Endodermal cell (in vitro differentiated cells): ENCODE results near the gene SLC49A4. TPM values are rescaled to one million over a fixed set of nuclear protein-coding genes. Genes with fewer than 3 reads are reported as not detected.

ENCODE experiments used
- DNase-seq: peaks from one replicate; pipeline ENCODE4 v3.0.0-alpha.2; 2017
- H3K27ac ChIP-seq: 2 replicates; pipeline ENCODE4 v1.5.1; 2013; ENCODE audit warnings: mild to moderate bottlenecking, low read depth, low read length, moderate library complexity
- H3K27me3 ChIP-seq: 2 replicates; pipeline ENCODE4 v1.6.1; 2013; ENCODE audit warnings: mild to moderate bottlenecking, low read length, moderate library complexity; ENCODE audit not compliant: insufficient read depth, control insufficient read depth, poor library complexity, severe bottlenecking
- H3K36me3 ChIP-seq: 2 replicates; pipeline ENCODE4 v1.7.0; 2013; ENCODE audit warnings: mild to moderate bottlenecking, low read length, moderate library complexity; ENCODE audit not compliant: control insufficient read depth, insufficient read depth
- H3K4me1 ChIP-seq: one replicate; pipeline ENCODE4 v1.7.0; 2013; ENCODE audit warnings: low read length; ENCODE audit not compliant: control insufficient read depth, insufficient read depth
- H3K4me3 ChIP-seq: 2 replicates; pipeline ENCODE4 v1.5.1; 2013; ENCODE audit warnings: mild to moderate bottlenecking, low read length, moderate library complexity
- H3K9ac ChIP-seq: 2 replicates; pipeline ENCODE4 v1.6.1; 2013; ENCODE audit warnings: mild to moderate bottlenecking, low read length, moderate library complexity; ENCODE audit not compliant: poor library complexity, severe bottlenecking; ENCODE audit errors: extremely low read depth
- H3K9me3 ChIP-seq: 2 replicates; pipeline ENCODE4 v1.6.1; 2013; ENCODE audit warnings: mild to moderate bottlenecking, low read length, moderate library complexity; ENCODE audit not compliant: control insufficient read depth
- H3K27ac Mint-ChIP-seq: 2 replicates; pipeline ENCODE4 v1.8.0; 2020; ENCODE audit warnings: mixed read lengths
- H3K27me3 Mint-ChIP-seq: 2 replicates; pipeline ENCODE4 v1.8.0; 2021; ENCODE audit warnings: mild to moderate bottlenecking, mixed read lengths; ENCODE audit not compliant: insufficient read depth
- H3K36me3 Mint-ChIP-seq: 2 replicates; pipeline ENCODE4 v1.8.0; 2020; ENCODE audit warnings: low read depth, mixed read lengths
- H3K4me1 Mint-ChIP-seq: 2 replicates; pipeline ENCODE4 v1.8.0; 2020; ENCODE audit warnings: mixed read lengths
- H3K4me3 Mint-ChIP-seq: 2 replicates; pipeline ENCODE4 v1.8.0; 2020; ENCODE audit warnings: mild to moderate bottlenecking, moderate library complexity, mixed read lengths
- H3K9me3 Mint-ChIP-seq: 2 replicates; pipeline ENCODE4 v1.8.0; 2020; ENCODE audit warnings: mild to moderate bottlenecking, mixed read lengths
- WGBS, 2 experiments: methylation state at CpG; one replicate each; pipeline versions ENCODE4 v1.1.5 to v1.1.7; 2013; ENCODE audit warnings: missing lambda C conversion rate in 2 of 2, mixed read lengths in 1 of 2; ENCODE audit not compliant: insufficient coverage in 1 of 2, insufficient read length in 1 of 2; 5-methylcytosine and 5-hydroxymethylcytosine counted together
- total RNA-seq, 2 donors: library from RNA; stranded (reverse); fragmentation: NEBNext Ultra II Directional in 1 of 2; extraction: Animal tissue kit (Norgen Biotek cat#: 25700) in 1 of 2; gene quantifications; 2 replicates in 1 of 2; 3 replicates in 1 of 2; pipeline ENCODE4 v1.2.1, GENCODE V29; 2021
- TF ChIP-seq, protein P1 (sequence below): fragments of 200-600 bp; sonication (generic); conservative IDR thresholded peaks from 2 replicates; pipeline ENCODE4 v1.5.0; 2021; ENCODE audit warnings: antibody characterized with exemption, mild to moderate bottlenecking

Gene SLC49A4
- total RNA-seq, 2 donors from 2014 or later: 12.2 to 14.9 TPM

DNA sequence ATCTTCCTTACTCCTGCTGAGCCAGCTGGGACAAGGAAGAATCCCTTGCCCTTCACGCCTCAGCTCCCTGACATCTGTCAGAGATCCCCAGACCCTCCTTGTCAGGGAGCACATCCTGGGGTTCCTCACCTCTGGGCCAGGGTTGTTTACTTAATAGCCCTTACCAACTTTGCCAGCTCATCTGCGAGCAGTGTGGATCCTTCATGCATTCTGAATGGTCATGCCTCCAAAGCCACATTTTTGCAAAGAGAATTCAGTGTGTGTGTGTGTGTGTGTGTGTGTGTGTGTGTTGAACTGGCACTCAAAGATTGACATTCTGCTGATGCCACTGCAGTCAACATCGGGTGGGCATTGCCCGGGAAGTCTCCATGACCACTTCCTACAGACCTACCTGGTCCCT lies 112.6 kb downstream of the SLC49A4 start:
- H3K4me1 ChIP-seq: no peaks in the 10 kb centered on the region
- H3K9me3 ChIP-seq: no peaks in the 10 kb centered on the region
- H3K4me3 Mint-ChIP-seq: no peak overlapping the region
- WGBS, 2 experiments: 94 to 95% methylated on average over 4 of the region's 4 CpGs
- H3K27ac ChIP-seq: no peak overlapping the region
- H3K27ac Mint-ChIP-seq: no peak overlapping the region
- H3K36me3 Mint-ChIP-seq: peaks cover 34% of the 10 kb centered on the region
- no peaks in the 10 kb centered on the region for H3K9me3 Mint-ChIP-seq
- TF ChIP-seq, protein P1, sequence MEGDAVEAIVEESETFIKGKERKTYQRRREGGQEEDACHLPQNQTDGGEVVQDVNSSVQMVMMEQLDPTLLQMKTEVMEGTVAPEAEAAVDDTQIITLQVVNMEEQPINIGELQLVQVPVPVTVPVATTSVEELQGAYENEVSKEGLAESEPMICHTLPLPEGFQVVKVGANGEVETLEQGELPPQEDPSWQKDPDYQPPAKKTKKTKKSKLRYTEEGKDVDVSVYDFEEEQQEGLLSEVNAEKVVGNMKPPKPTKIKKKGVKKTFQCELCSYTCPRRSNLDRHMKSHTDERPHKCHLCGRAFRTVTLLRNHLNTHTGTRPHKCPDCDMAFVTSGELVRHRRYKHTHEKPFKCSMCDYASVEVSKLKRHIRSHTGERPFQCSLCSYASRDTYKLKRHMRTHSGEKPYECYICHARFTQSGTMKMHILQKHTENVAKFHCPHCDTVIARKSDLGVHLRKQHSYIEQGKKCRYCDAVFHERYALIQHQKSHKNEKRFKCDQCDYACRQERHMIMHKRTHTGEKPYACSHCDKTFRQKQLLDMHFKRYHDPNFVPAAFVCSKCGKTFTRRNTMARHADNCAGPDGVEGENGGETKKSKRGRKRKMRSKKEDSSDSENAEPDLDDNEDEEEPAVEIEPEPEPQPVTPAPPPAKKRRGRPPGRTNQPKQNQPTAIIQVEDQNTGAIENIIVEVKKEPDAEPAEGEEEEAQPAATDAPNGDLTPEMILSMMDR: no peak
- H3K9ac ChIP-seq: no peak overlapping the region
- H3K36me3 ChIP-seq: peaks cover 21% of the 10 kb centered on the region
- H3K4me3 ChIP-seq: no peak overlapping the region
- DNase-seq: peak; percentile 24
- H3K4me1 Mint-ChIP-seq: peaks cover 1% of the 10 kb centered on the region
- H3K27me3 ChIP-seq: no peaks in the 10 kb centered on the region
- H3K27me3 Mint-ChIP-seq: peaks cover 9% of the 10 kb centered on the region

DNA sequence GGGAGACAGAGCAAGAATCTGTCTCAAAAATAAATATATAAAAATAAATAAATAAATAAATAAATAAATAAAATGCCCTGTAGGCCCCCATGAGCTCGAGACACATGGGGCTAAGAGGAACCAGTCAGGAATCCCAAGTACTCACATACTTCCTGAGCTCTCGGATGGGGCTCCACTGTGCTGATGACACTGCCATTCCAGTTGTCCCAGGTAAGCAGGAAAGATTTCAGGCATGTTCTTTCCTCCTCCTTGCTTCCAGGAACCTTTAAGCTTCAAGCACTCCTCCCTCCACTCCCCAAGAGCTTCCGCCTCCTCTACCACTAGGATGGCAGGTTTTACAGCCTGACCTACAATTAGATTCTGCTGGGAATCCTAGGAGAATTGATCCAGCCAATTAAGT lies 113.4 kb downstream of the SLC49A4 start:
- peaks cover 34% of the 10 kb centered on the region for H3K36me3 Mint-ChIP-seq

DNA sequence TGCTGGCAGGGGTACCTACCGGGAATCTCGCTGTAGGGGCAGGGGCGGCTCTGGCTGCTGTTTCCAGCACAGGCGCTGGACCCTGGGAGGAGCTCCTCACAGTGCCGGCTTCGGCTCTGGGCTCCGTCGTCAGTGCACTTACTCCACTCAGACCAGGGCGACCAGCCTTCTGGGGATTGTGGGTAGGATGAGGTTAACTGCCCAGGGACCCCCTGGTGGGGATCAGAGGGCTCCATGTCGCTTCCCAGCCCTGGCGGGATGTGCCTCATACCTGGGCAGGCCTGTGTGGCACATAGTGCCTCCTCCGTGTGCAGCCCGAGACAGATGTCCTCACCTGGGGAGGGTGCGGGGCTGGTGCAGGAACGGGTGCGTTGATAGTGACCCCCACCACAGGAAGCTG lies 117.0 kb downstream of the SLC49A4 start:
- WGBS, 2 experiments: 95 to 100% methylated on average over 9 to 16 of the region's 16 CpGs
- Histone ChIP-seq H3K4me1 (no peaks in the 10 kb centered on the region), H3K27me3 (no peaks in the 10 kb centered on the region), H3K9ac (no peak overlapping the region), H3K27ac (no peak overlapping the region), H3K9me3 (no peaks in the 10 kb centered on the region), H3K4me3 (no peak overlapping the region), H3K36me3 (peaks cover 21% of the 10 kb centered on the region)
- Mint-ChIP-seq H3K27me3 (peaks cover 37% of the 10 kb centered on the region), H3K27ac (no peak overlapping the region), H3K9me3 (no peaks in the 10 kb centered on the region), H3K4me1 (no peaks in the 10 kb centered on the region), H3K36me3 (peaks cover 38% of the 10 kb centered on the region), H3K4me3 (no peak overlapping the region)
- TF ChIP-seq, protein P1: no peak
- no peak for DNase-seq

More for the DNA sequence above, 113.4 kb downstream of the SLC49A4 start:
- no peaks in the 10 kb centered on the region for H3K9me3 ChIP-seq
- TF ChIP-seq, protein P1: no peak
- no peak overlapping the region for H3K27ac ChIP-seq
- whole genome bisulfite sequencing, 2 experiments: 89 to 96% methylated on average over 3 of the region's 3 CpGs
- H3K36me3 ChIP-seq: peaks cover 21% of the 10 kb centered on the region
- H3K9ac ChIP-seq: no peak overlapping the region
- Mint-ChIP-seq H3K4me1 (peaks cover 1% of the 10 kb centered on the region), H3K9me3 (no peaks in the 10 kb centered on the region), H3K27ac (no peak overlapping the region), H3K27me3 (peaks cover 11% of the 10 kb centered on the region), H3K4me3 (no peak overlapping the region)
- no peak overlapping the region for H3K4me3 ChIP-seq
- peak; percentile 35 for DNase-seq
- H3K27me3 ChIP-seq: no peaks in the 10 kb centered on the region
- H3K4me1 ChIP-seq: no peaks in the 10 kb centered on the region
